Fibroblast of lung (primary cell): ENCODE measurements around the gene RANBP1.

Experiments
- EZH2 ChIP-seq: IDR thresholded peaks from 2 replicates; pipeline ENCODE4 v1.5.1; 2012; ENCODE audit warnings: low read length, control low read depth, mild to moderate bottlenecking; ENCODE audit errors: missing control alignments
- TF ChIP-seq, protein P1 (sequence below), 2 donors: IDR thresholded peaks in 1 of 2; conservative IDR thresholded peaks in 1 of 2; 1 replicate in 1 of 2; 2 replicates in 1 of 2; pipeline ENCODE4 v1.5.1; 2011 to 2012; ENCODE audit warnings: low read length in 2 of 2, control low read depth in 1 of 2, inconsistent platforms in 1 of 2, low read depth in 1 of 2, mild to moderate bottlenecking in 1 of 2

DNA sequence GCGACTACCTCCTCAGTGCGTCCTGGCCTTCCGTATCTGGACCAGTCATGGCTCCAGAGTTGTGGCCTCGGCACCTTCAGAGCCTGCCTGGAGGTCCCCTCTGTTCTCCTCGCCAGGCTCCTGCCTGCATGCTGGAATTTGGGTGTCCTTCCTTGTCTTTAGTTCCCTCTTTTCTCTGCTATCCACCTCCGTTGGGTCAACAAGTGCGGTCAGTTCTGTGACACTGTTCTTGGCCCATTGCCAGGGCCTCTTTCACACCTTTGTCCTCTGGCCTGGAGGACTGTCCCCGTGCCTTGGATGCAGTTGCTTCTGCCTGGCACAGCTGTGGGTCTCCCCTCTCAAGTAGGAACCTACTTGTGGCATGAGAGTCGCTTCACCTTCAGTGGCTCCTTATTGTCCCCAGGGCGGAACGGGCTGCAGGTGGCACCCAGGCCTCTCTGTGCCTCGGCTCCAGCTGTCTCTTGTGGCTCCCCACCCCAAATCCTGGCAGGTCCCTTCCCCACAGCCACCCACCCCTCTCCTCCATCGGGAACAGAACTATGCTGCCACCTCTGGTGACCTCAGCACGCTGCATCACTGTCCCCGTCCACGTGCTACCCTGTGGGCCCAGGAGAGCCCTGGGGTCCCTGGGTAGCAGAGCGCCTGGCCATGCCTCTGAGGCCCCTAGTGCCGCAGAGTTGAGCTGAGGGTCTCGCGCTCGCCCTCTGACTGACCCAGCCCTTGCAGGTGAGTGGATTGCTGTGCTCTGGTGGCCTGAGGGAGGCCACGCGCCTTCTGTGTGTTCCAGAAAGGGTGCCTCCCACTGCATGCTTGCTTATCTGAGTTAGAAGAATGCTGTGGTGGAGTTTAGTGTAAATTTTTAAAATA, 31.1 kb upstream of the RANBP1 start:
- TF ChIP-seq, protein P1, sequence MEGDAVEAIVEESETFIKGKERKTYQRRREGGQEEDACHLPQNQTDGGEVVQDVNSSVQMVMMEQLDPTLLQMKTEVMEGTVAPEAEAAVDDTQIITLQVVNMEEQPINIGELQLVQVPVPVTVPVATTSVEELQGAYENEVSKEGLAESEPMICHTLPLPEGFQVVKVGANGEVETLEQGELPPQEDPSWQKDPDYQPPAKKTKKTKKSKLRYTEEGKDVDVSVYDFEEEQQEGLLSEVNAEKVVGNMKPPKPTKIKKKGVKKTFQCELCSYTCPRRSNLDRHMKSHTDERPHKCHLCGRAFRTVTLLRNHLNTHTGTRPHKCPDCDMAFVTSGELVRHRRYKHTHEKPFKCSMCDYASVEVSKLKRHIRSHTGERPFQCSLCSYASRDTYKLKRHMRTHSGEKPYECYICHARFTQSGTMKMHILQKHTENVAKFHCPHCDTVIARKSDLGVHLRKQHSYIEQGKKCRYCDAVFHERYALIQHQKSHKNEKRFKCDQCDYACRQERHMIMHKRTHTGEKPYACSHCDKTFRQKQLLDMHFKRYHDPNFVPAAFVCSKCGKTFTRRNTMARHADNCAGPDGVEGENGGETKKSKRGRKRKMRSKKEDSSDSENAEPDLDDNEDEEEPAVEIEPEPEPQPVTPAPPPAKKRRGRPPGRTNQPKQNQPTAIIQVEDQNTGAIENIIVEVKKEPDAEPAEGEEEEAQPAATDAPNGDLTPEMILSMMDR (conservative IDR thresholded peaks at IDR 0.05 in 1 of 2, IDR thresholded peaks at IDR 0.05 in 1 of 2; ENCODE audit: low read depth in 1 of 2, low read length in 2 of 2), result peak; percentile 12 to 30
- TF ChIP-seq EZH2, result no peak
